ENCODE measurements around the gene LPCAT1.
A peak's percentile ranks its signal among the peaks of the same experiment; 100 is the strongest.
"Not testable (repeated sequence)": the region's sequence is repeated elsewhere in the genome, so short reads cannot be mapped to it uniquely, and the experiment has no call there.

Gene LPCAT1, protein sequence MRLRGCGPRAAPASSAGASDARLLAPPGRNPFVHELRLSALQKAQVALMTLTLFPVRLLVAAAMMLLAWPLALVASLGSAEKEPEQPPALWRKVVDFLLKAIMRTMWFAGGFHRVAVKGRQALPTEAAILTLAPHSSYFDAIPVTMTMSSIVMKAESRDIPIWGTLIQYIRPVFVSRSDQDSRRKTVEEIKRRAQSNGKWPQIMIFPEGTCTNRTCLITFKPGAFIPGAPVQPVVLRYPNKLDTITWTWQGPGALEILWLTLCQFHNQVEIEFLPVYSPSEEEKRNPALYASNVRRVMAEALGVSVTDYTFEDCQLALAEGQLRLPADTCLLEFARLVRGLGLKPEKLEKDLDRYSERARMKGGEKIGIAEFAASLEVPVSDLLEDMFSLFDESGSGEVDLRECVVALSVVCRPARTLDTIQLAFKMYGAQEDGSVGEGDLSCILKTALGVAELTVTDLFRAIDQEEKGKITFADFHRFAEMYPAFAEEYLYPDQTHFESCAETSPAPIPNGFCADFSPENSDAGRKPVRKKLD

GRCh38 chr5:1523793-1524480 lies at the start of gene LPCAT1:
TSS of gene LPCAT1 (minus strand) at chr5:1523960. CDS start at chr5:1523844, 116 bp downstream.
- H3K9me3 ChIP-seq (ENCODE audit: control insufficient read depth, insufficient read depth, low read length) = no peaks in the 10 kb centered on the region
- peaks cover 11% of the 10 kb centered on the region for H3K36me3 ChIP-seq (ENCODE audit: insufficient read depth, low read length)
- H3K9ac ChIP-seq (ENCODE audit: low read depth, low read length) = peak within 1 kb of the TSS; percentile 76
- H3K4me1 ChIP-seq (ENCODE audit: insufficient read depth, low read length) = peaks cover 9% of the 10 kb centered on the region; the same call in 1 of the 2 replicates

- not testable (repeated sequence) for H3K9ac ChIP-seq (ENCODE audit: low read depth, low read length); H3K4me1 ChIP-seq (ENCODE audit: insufficient read depth, low read length); H3K9me3 ChIP-seq (ENCODE audit: control insufficient read depth, insufficient read depth, low read length)
- peaks cover 13% of the 10 kb centered on the region for H3K36me3 ChIP-seq (ENCODE audit: insufficient read depth, low read length)
Observed at GRCh38 chr5:1571875-1572274, 48.1 kb upstream of the LPCAT1 start.

DNA sequence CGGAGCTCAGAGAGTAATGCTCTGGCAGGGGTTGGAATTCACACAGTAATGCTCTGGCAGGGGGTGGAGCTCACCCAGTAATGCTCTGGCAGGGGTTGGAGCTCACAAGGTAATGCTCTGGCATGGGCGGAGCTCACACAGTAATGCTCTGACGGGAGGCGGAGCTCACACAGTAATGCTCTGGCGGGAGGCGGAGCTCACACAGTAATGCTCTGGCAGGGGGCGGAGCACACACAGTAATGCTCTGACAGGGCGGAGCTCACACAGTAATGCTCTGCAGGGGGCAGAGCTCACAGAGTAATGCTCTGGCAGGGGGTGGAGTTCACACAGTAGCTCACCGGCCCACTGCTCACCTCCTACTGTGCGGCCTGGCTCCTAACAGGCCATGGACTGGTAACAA lies 47.2 kb upstream of the LPCAT1 start:
- Histone ChIP-seq H3K9me3 (ENCODE audit: control insufficient read depth, insufficient read depth, low read length) (no peaks in the 10 kb centered on the region), H3K4me1 (ENCODE audit: insufficient read depth, low read length) (no peaks in the 10 kb centered on the region), H3K36me3 (ENCODE audit: insufficient read depth, low read length) (peaks cover 13% of the 10 kb centered on the region), H3K9ac (ENCODE audit: low read depth, low read length) (no peak overlapping the region)

GRCh38 chr5:1568201-1568979 lies 44.6 kb upstream of the LPCAT1 start:
- peaks cover 13% of the 10 kb centered on the region for H3K36me3 ChIP-seq (ENCODE audit: insufficient read depth, low read length)
- H3K4me1 ChIP-seq (ENCODE audit: insufficient read depth, low read length) = no peaks in the 10 kb centered on the region
- no peak overlapping the region for H3K9ac ChIP-seq (ENCODE audit: low read depth, low read length)
- no peaks in the 10 kb centered on the region for H3K9me3 ChIP-seq (ENCODE audit: control insufficient read depth, insufficient read depth, low read length)

DNA sequence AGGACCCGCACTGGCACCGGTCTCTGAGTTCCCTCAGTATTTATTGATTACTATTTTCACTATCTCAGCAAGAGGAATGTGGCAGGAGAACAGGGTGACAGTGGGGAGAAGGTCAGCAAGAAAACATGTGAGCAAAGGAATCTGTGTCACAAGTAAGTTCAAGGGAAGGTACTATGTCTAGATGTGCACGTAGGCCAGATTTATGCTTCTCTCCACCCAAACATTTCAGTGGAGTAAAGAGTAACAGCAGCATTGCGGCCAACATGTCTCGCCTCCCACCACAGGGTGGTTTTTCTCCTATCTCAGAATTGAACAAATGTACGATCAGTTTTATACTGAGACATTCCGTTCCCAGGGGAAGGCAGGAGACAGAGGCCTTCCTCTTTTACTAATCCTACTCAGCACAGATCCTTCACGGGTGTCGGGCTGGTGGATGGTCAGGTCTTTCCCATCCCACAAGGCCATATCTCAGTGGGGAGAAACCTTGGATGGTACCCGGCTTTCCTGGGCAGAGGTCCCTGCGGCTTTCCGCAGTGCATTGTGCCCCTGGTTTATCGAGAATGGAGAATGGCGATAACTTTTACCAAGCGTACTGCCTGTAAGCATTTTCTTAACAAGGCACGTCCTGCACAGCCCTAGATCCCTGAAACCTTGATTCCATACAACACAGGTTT lies 43.9 kb upstream of the LPCAT1 start:
- H3K36me3 ChIP-seq (ENCODE audit: insufficient read depth, low read length) = peaks cover 13% of the 10 kb centered on the region
- not testable (repeated sequence) for H3K9me3 ChIP-seq (ENCODE audit: control insufficient read depth, insufficient read depth, low read length); H3K4me1 ChIP-seq (ENCODE audit: insufficient read depth, low read length); H3K9ac ChIP-seq (ENCODE audit: low read depth, low read length)

GRCh38 chr5:1565737-1566734 lies 42.3 kb upstream of the LPCAT1 start:
- no peaks in the 10 kb centered on the region for H3K4me1 ChIP-seq (ENCODE audit: insufficient read depth, low read length)

GRCh38 chr5:1564824-1565736 lies 41.3 kb upstream of the LPCAT1 start:
- no peak overlapping the region for H3K9ac ChIP-seq (ENCODE audit: low read depth, low read length)
- H3K9me3 ChIP-seq (ENCODE audit: control insufficient read depth, insufficient read depth, low read length) = no peaks in the 10 kb centered on the region
- no peaks in the 10 kb centered on the region for H3K4me1 ChIP-seq (ENCODE audit: insufficient read depth, low read length)

More at GRCh38 chr5:1565737-1566734, 42.3 kb upstream of the LPCAT1 start:
- Histone ChIP-seq H3K36me3 (ENCODE audit: insufficient read depth, low read length) (peaks cover 9% of the 10 kb centered on the region; the same call in 1 of the 2 replicates), H3K9me3 (ENCODE audit: control insufficient read depth, insufficient read depth, low read length) (no peaks in the 10 kb centered on the region), H3K9ac (ENCODE audit: low read depth, low read length) (no peak overlapping the region)

GRCh38 chr5:1564182-1564748 lies 40.5 kb upstream of the LPCAT1 start:
- Histone ChIP-seq H3K9me3 (ENCODE audit: control insufficient read depth, insufficient read depth, low read length) (no peaks in the 10 kb centered on the region), H3K9ac (ENCODE audit: low read depth, low read length) (no peak overlapping the region), H3K4me1 (ENCODE audit: insufficient read depth, low read length) (no peaks in the 10 kb centered on the region), H3K36me3 (ENCODE audit: insufficient read depth, low read length) (no peaks in the 10 kb centered on the region)

More at GRCh38 chr5:1564824-1565736, 41.3 kb upstream of the LPCAT1 start:
- no peaks in the 10 kb centered on the region for H3K36me3 ChIP-seq (ENCODE audit: insufficient read depth, low read length)

- H3K9me3 ChIP-seq (ENCODE audit: control insufficient read depth, insufficient read depth, low read length) = no peaks in the 10 kb centered on the region
- H3K4me1 ChIP-seq (ENCODE audit: insufficient read depth, low read length) = no peaks in the 10 kb centered on the region
- no peak overlapping the region for H3K9ac ChIP-seq (ENCODE audit: low read depth, low read length)
- H3K36me3 ChIP-seq (ENCODE audit: insufficient read depth, low read length) = no peaks in the 10 kb centered on the region
Observed at GRCh38 chr5:1563617-1564181, 39.9 kb upstream of the LPCAT1 start.

DNA sequence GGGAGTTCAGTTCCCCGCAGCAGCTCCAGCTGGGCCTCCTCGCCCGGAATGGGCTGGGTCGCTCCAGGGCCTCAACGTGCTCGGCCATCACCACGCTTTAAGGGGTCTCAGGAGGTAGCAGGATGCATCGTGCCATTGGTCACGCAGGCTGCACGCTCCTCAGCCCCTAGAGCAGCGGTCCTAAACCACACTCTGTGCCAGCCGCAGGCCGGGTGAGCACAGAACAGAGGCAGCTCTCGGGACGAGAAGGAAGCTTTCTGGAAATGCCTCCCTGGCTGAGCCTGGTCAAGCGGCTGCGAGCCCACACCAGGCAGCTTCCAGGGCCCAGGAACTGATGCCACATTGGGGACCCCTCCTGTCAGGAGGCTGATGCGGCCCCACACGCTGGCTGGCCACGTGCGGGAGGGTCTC lies 39.3 kb upstream of the LPCAT1 start:
- Histone ChIP-seq H3K9ac (ENCODE audit: low read depth, low read length) (no peak overlapping the region), H3K36me3 (ENCODE audit: insufficient read depth, low read length) (no peaks in the 10 kb centered on the region), H3K9me3 (ENCODE audit: control insufficient read depth, insufficient read depth, low read length) (no peaks in the 10 kb centered on the region), H3K4me1 (ENCODE audit: insufficient read depth, low read length) (no peaks in the 10 kb centered on the region)

- Histone ChIP-seq H3K4me1 (ENCODE audit: insufficient read depth, low read length) (no peaks in the 10 kb centered on the region), H3K9ac (ENCODE audit: low read depth, low read length) (no peak overlapping the region), H3K9me3 (ENCODE audit: control insufficient read depth, insufficient read depth, low read length) (no peaks in the 10 kb centered on the region), H3K36me3 (ENCODE audit: insufficient read depth, low read length) (no peaks in the 10 kb centered on the region)
Observed at GRCh38 chr5:1562599-1562998, 38.8 kb upstream of the LPCAT1 start.
